ENCODE results near the gene FAM20C.
"Not testable (repeated sequence)": the region's sequence is repeated elsewhere in the genome, so short reads cannot be mapped to it uniquely, and the experiment has no call there.

The FAM20C gene

GRCh38 chr7:297141-297540, 104.8 kb downstream of the FAM20C start:
- DNase-seq: not testable (repeated sequence)

GRCh38 chr7:297611-298374, 105.4 kb downstream of the FAM20C start:
- DNase-seq: no peak

- no peak for DNase-seq
Measured at GRCh38 chr7:298375-298702, 106.0 kb downstream of the FAM20C start.

- no peak for DNase-seq
Measured at GRCh38 chr7:298743-299142, 106.4 kb downstream of the FAM20C start.

- no peak for DNase-seq
Measured at GRCh38 chr7:299169-299568, 106.8 kb downstream of the FAM20C start.

GRCh38 chr7:299628-300027, 107.3 kb downstream of the FAM20C start:
- DNase-seq: no peak

GRCh38 chr7:300048-300447, 107.7 kb downstream of the FAM20C start:
- no peak for DNase-seq

- DNase-seq: no peak
Measured at GRCh38 chr7:300546-301290, 108.3 kb downstream of the FAM20C start.

GRCh38 chr7:301291-302053, 109.1 kb downstream of the FAM20C start:
- DNase-seq: no peak

GRCh38 chr7:302054-302992, 110.0 kb downstream of the FAM20C start:
- DNase-seq: no peak

GRCh38 chr7:303425-303824, 111.1 kb downstream of the FAM20C start:
- DNase-seq: no peak

GRCh38 chr7:303884-304573, 111.7 kb downstream of the FAM20C start:
- DNase-seq: no peak

GRCh38 chr7:304574-305409, 112.4 kb downstream of the FAM20C start:
- DNase-seq: no peak

GRCh38 chr7:305410-306151, 113.2 kb downstream of the FAM20C start:
- no peak for DNase-seq

- no peak for DNase-seq
Measured at GRCh38 chr7:307970-308369, 115.6 kb downstream of the FAM20C start.

GRCh38 chr7:309586-310228, 117.3 kb downstream of the FAM20C start:
- DNase-seq: no peak

Data from NCI-H345 (cell line).